Stimulated activated naive CD4-positive, alpha-beta T cell treated with Interleukin-2 at 50 U/mL for 16 hours (primary cell): ENCODE data around the gene MAGI1.

ENCODE experiments used
- DNase-seq: peaks from one replicate; lab custom pipeline; 2025; lab: John Stamatoyannopoulos, UW

The MAGI1 gene

DNA sequence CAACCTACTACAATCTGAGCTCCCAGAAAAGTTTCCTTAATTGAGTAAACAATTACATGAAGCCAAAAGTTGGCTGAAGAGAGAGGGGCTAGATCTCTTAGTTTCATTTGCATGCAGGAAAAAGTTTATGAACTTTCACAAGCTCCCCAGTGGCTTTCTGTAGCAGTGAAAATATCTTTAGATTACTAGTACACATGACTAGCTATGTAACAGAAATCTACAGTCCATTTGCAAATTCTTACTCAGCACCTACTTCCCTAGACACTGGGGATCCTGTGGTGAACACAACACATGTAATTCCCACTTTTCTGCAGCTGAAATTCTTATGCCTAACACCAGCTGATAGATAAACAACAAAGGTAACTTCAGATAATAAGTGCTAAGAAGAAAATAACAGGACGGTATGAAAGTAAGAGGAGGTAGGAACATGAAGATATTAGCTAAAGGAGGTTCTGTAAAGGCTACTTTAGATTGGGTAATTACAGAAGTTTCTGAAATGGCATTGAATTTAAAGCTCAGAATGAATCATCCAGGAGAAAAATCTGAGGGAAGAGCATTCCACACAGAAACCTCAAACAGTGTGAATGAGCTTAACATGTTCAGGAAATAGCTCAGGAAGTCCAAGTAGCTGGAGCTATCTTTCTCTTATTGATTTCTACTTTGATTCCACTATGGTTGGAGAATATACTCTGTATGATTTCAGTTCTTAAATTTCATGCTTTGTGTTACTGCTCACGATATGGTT lies 204.8 kb downstream of the MAGI1 start:
- DNase-seq = no peak

GRCh38 chr3:65831733-65832425 lies 206.8 kb downstream of the MAGI1 start:
- no peak for DNase-seq

GRCh38 chr3:65830948-65831732 lies 207.6 kb downstream of the MAGI1 start:
- DNase-seq = no peak

DNA sequence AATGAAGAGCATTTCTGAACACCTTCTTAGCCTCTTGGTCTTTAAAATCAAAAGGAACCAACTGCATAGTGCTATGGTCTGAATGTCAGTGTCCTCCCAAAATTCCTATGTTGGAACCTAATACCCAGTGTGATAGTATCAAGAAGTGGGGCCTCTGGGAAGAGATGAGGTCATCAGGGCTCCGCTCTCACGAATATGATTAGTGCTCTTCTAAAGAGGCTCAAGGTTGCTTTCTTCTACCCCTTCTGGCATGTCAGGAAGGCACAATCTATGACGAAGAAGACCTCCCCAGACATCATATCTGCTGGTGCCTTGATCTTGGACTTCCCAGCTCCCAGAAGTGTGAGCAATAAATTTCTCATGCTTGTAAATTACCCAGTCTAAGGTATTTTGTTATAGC lies 209.5 kb downstream of the MAGI1 start:
- DNase-seq = no peak

- DNase-seq = no peak
These were observed 210.0 kb downstream of the MAGI1 start for GRCh38 chr3:65828706-65829105.

GRCh38 chr3:65827076-65827475 lies 211.6 kb downstream of the MAGI1 start:
- DNase-seq = no peak

- DNase-seq = no peak
These were observed 214.6 kb downstream of the MAGI1 start for GRCh38 chr3:65824166-65824565.

DNA sequence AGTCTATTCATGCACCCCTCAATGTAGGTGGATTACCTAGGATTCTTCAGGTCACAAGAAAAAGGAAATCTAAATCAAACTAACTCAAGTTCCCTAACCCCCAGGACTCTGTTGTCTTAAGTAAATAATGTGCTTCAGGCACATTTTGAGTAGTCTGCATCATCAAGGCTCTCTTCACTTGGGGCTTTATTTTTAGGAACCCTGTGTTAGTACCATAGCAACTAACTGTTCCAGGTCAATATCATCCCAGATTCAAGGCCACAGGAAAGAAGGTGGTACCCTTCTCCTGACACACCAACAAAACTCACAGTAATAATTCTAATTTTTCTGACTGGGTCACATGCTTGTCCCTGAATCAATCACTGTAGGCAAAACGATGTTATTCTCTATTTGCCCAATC lies 218.1 kb downstream of the MAGI1 start:
- no peak for DNase-seq

GRCh38 chr3:65819896-65820295 lies 218.8 kb downstream of the MAGI1 start:
- DNase-seq = no peak

- no peak for DNase-seq
These were observed 221.1 kb downstream of the MAGI1 start for GRCh38 chr3:65817553-65818126.

DNA sequence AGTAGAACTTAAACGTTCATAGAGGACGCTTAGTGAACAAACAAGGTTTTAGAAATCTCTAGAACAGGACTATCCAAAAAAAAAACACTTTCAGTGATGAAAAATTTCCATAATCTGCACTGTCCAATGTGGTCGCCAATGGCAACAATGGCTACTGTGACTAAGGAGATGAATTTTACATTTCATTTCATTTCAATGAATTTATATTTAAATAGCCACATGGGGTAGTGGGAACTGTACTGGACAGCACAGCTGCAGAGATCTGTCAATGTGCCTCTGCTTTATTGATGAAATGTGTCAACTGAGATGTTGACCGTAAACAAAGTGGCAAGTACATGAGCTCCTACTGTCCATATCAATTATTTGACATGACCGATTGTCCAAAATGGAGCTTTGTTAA lies 222.5 kb downstream of the MAGI1 start:
- DNase-seq = no peak

- no peak for DNase-seq
These were observed 223.7 kb downstream of the MAGI1 start for GRCh38 chr3:65814845-65815578.

GRCh38 chr3:65811892-65812291 lies 226.8 kb downstream of the MAGI1 start:
- no peak for DNase-seq

GRCh38 chr3:65811086-65811761 lies 227.5 kb downstream of the MAGI1 start:
- no peak for DNase-seq

- no peak for DNase-seq
These were observed 228.4 kb downstream of the MAGI1 start for GRCh38 chr3:65810302-65810701.

DNA sequence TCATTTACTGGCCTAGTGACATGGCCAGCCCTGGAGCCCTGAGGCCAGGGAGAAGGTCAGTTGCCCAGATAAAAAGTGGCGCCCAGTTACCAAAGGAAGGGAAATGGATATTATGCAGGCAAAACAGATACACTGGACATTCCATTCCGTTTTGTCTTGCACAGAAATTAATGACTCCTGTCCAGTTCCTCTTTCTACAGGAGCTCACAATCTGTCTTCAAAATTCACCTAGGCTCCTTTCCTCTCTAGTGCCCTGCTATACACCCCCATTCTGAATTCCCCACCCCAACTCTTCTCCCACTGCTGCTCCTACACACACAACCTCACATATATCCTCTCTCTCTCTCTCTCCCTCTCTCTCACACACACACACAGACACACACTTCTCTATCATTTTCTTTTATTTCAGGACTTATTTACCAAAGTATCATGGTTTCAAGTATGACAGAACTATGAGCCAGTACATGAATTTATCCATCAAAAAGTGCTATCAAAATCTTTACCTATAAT lies 229.0 kb downstream of the MAGI1 start:
- DNase-seq = no peak

DNA sequence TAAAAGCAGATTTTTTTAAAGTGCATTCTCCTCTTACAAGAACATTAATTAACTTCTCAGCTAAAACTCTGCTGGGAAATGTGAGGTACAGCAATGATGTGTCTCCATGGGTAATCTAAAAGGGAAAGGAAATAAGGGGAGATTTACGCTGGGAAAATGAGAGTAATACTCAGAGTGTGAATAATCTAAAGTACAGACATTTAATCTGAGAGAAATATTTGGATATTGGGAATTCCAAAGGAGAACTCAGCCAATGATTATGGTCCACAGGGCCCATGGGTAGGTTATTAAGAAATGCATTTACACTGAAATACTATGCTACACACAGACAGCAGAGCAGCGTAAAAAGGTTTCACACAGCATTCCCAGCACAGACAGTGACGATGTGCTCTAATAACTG lies 229.9 kb downstream of the MAGI1 start:
- DNase-seq = no peak

GRCh38 chr3:65808407-65808806 lies 230.3 kb downstream of the MAGI1 start:
- DNase-seq = no peak

DNA sequence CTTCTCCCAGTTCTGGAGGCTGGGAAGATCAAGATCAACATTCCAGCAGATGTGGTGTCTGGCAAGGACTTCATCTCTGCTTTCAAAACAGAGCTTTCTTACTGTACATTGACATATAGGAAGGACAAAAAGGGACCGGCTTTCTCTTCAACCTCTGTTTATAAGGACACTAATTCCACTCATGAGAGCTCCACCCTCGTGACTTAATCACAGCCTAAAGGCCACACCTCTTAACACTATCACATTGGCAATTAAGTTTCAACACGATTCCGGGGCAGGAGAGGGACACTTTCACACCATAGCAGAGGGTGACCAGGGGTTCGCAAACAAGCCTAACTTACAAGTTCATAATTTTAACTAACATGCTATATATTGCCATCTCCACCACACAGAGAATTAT lies 231.5 kb downstream of the MAGI1 start:
- DNase-seq = no peak

DNA sequence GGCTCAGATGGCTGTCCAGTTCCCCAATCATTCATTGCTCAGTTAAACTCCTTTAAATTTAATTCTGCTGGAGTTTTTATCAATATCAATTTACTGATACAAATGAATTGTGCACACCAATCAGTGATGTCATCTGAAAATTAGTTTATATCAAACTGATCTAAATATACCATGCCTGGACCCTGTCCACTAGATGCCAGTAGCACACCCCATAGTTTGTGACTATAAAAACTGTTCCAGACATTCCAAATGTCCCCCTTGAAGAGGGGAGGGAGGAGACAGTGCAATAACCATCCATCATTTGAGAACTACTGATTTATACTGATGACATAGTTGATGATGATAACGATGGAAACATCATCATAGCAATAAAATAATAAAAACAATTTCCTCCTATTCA lies 232.1 kb downstream of the MAGI1 start:
- no peak for DNase-seq

DNA sequence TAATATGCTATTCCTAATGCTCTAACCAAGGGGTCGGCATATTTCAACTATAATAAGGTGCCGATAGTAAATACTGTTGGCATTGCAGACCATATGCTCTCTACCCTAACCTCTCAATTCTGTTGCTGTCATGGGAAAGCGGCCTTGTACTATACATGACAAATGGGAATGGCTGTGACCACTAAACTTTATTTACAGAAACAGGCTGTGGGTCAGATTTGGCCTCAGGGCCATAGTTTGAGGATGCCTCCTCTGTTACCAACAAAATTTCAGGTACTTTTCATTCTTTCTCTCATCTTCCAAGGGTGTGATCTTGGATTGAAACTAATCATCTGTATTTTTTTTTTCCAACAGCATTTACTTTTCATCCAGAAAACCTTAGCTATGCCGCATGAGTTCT lies 242.0 kb downstream of the MAGI1 start:
- no peak for DNase-seq
